K562 (cell line): ENCODE data around the gene CRTAP. TPM values are rescaled to one million over a fixed set of nuclear protein-coding genes. Genes with fewer than 3 reads are reported as not detected.

Source experiments
- AFF4 ChIP-seq: sonication (generic); formaldehyde crosslinking; IDR thresholded peaks from 2 replicates; pipeline ENCODE4 v1.8.0; 2023; ENCODE audit warnings: mild to moderate bottlenecking, missing genetic modification reagents
- CTBP1 ChIP-seq: fragments of 450-650 bp; IDR thresholded peaks from 2 replicates; pipeline ENCODE4 v1.6.1; 2016; ENCODE audit warnings: borderline replicate concordance
- DACH1 ChIP-seq: fragments of 450-650 bp; IDR thresholded peaks from 2 replicates; pipeline ENCODE4 v1.6.1; 2018; ENCODE audit not compliant: partially characterized antibody
- DPF2 ChIP-seq: fragments of 450-650 bp; IDR thresholded peaks from 2 replicates; pipeline ENCODE4 v1.6.1; 2016
- E2F6 ChIP-seq, 2 experiments: IDR thresholded peaks; 2 replicates each; pipeline ENCODE4 v1.6.1; 2011; ENCODE audit warnings: borderline replicate concordance in 1 of 2, control low read depth in 1 of 2, low read depth in 1 of 2, low read length in 1 of 2, mild to moderate bottlenecking in 1 of 2, mixed read lengths in 1 of 2, moderate library complexity in 1 of 2; ENCODE audit not compliant: insufficient read depth in 1 of 2, insufficient read length in 1 of 2, poor library complexity in 1 of 2, severe bottlenecking in 1 of 2; ENCODE audit errors: extremely low read depth in 1 of 2
- ESRRA ChIP-seq: fragments of 450-650 bp; IDR thresholded peaks from 2 replicates; pipeline ENCODE4 v1.6.1; 2014; ENCODE audit warnings: low read depth, mild to moderate bottlenecking, moderate library complexity, borderline replicate concordance
- FOS ChIP-seq: IDR thresholded peaks from 3 replicates; pipeline ENCODE4 v1.6.1; 2011; ENCODE audit not compliant: insufficient read length; ENCODE audit errors: extremely low read depth
- GATAD2B ChIP-seq: fragments of 450-650 bp; IDR thresholded peaks from 2 replicates; pipeline ENCODE4 v1.6.1; 2017; ENCODE audit warnings: mild to moderate bottlenecking, borderline replicate concordance
- HMBOX1 ChIP-seq: sonication (generic); IDR thresholded peaks from 2 replicates; pipeline ENCODE4 v1.6.1; 2016
- HNRNPL ChIP-seq: fragments of 200-400 bp; formaldehyde crosslinking; IDR thresholded peaks from 2 replicates; pipeline ENCODE4 v1.6.1; 2017; ENCODE audit warnings: low read depth, mild to moderate bottlenecking, low read length
- JUN ChIP-seq, 2 experiments: sonication (generic) in 1 of 2; formaldehyde crosslinking in 1 of 2; IDR thresholded peaks; 2 replicates each; pipeline versions ENCODE4 v1.6.1 to v1.8.0; 2012 to 2022; ENCODE audit warnings: borderline replicate concordance in 2 of 2, mild to moderate bottlenecking in 2 of 2, improper control_type of control experiment in 1 of 2, low read depth in 1 of 2, low read length in 1 of 2, missing genetic modification reagents in 1 of 2
- MEF2D ChIP-seq: conservative IDR thresholded peaks from 2 replicates; pipeline ENCODE4 v1.6.1; 2016; ENCODE audit warnings: low read depth, missing genetic modification characterization, missing compliant biosample characterization
- MLLT1 ChIP-seq, 2 experiments: fragments of 450-650 bp; IDR thresholded peaks; 2 replicates each; pipeline ENCODE4 v1.6.1; 2016
- NFE2L1 ChIP-seq: fragments of 450-650 bp; IDR thresholded peaks from 2 replicates; pipeline ENCODE4 v1.6.1; 2016; ENCODE audit warnings: missing genetic modification characterization, low read depth, mild to moderate bottlenecking, missing compliant biosample characterization, moderate library complexity, borderline replicate concordance
- PHB2 ChIP-seq: fragments of 450-650 bp; IDR thresholded peaks from 2 replicates; pipeline ENCODE4 v1.6.1; 2017; ENCODE audit warnings: low read depth
- PTTG1 ChIP-seq: fragments of 450-650 bp; IDR thresholded peaks from 2 replicates; pipeline ENCODE4 v1.6.1; 2016; ENCODE audit warnings: low read depth, mild to moderate bottlenecking, missing genetic modification characterization, missing compliant biosample characterization
- RCOR1 ChIP-seq, 2 experiments: IDR thresholded peaks; 2 replicates each; pipeline ENCODE4 v1.6.1; 2012; ENCODE audit warnings: low read depth in 2 of 2, low read length in 2 of 2, borderline replicate concordance in 1 of 2, improper control_type of control experiment in 1 of 2
- SPI1 ChIP-seq: IDR thresholded peaks from 2 replicates; pipeline ENCODE4 v1.6.1; 2011; ENCODE audit warnings: low read depth, low read length, control low read depth, borderline replicate concordance
- ZBTB7A ChIP-seq: IDR thresholded peaks from 2 replicates; pipeline ENCODE4 v1.6.1; 2011; ENCODE audit warnings: low read depth, mild to moderate bottlenecking, low read length, moderate library complexity, borderline replicate concordance; ENCODE audit not compliant: control insufficient read depth
- polyA plus RNA-seq, 8 experiments: library from polyadenylated mRNA; depleted of rRNA in 4 of 8; stranded (reverse) in 5 of 8; unstranded in 3 of 8; fragments of >200 nt; fragmentation: Nextera tagmentation in 2 of 8; fragmentation: Illumina TruSeq in 1 of 8; extraction: Ambion mirVana in 2 of 8; extraction: Trizol in 1 of 8; gene quantifications; 2 replicates each; pipeline versions ENCODE4 v1.2.1 to v1.2.3, GENCODE V29; 2011 to 2014; ENCODE audit warnings: inconsistent platforms in 1 of 8, missing spikeins in 1 of 8
- total RNA-seq, 7 experiments: library from RNA; depleted of rRNA in 6 of 7; stranded (reverse); fragments of >200 nt in 6 of 7; fragmentation: Illumina TruSeq in 2 of 7; extraction: Trizol in 2 of 7; gene quantifications; 2 replicates each; pipeline versions ENCODE4 v1.2.1 to v1.2.3, GENCODE V29; 2011 to 2021; ENCODE audit warnings: low replicate concordance in 1 of 7

Gene CRTAP
- total and polyA plus RNA-seq, 9 of the 15 experiments (the other 6 are each of a cell fraction or from before 2014, with no cell fraction given) = 10.0 to 121 (median 53.0) TPM

GRCh38 chr3:33115024-33115768 lies 1.4 kb downstream of the CRTAP start (continued):
- TF ChIP-seq CTBP1 (peak; percentile 82), SPI1 (peak; percentile 91), NFE2L1 (peak; percentile 2; the same call in 1 of the 2 replicates), HMBOX1 (peak; percentile 65), ESRRA (peak; percentile 90), E2F6 (IDR thresholded peaks at IDR 0.05; ENCODE audit: borderline replicate concordance in 1 of 2, extremely low read depth in 1 of 2, insufficient read depth in 1 of 2, insufficient read length in 1 of 2, low read depth in 1 of 2, low read length in 1 of 2, poor library complexity in 1 of 2, severe bottlenecking in 1 of 2) (peak in 1 of 2 experiments; percentile 45), ZBTB7A (no peak), FOS (peak; percentile 34), HNRNPL (no peak), RCOR1 (IDR thresholded peaks at IDR 0.05; ENCODE audit: borderline replicate concordance in 1 of 2, low read depth in 2 of 2, low read length in 2 of 2) (peak; percentile 25 to 90; a peak in 2 of 4 replicates), MEF2D (tag) (peak; percentile 95), MLLT1 (IDR thresholded peaks at IDR 0.05) (0 out of 4 replicates have a peak, but pooled peaks of 1 of the 2 experiments have one; percentile 13), PHB2 (0 out of 2 replicates have a peak, but pooled peaks have one; percentile 22), DACH1 (peak; percentile 49), PTTG1 (no peak), JUN (IDR thresholded peaks at IDR 0.05; ENCODE audit: borderline replicate concordance, low read depth, low read length) (peak; percentile 91), JUN (CRISPR knock-in tag; IDR thresholded peaks at IDR 0.05; ENCODE audit: borderline replicate concordance) (no peak), AFF4 (CRISPR knock-in tag) (0 out of 2 replicates have a peak, but pooled peaks have one; percentile 82), GATAD2B (0 out of 2 replicates have a peak, but pooled peaks have one; percentile 64), DPF2 (peak; percentile 76)
